HG02943 (cell line): ENCODE results near the gene C16orf95.

Source experiments
- ATAC-seq: cut with Tn5 transposase; IDR thresholded peaks from one replicate; pipeline ENCODE4 v1.9.1; 2021; ENCODE audit warnings: mild to moderate bottlenecking, low read depth, moderate library complexity; ENCODE audit not compliant: unreplicated experiment

The C16orf95 gene

DNA sequence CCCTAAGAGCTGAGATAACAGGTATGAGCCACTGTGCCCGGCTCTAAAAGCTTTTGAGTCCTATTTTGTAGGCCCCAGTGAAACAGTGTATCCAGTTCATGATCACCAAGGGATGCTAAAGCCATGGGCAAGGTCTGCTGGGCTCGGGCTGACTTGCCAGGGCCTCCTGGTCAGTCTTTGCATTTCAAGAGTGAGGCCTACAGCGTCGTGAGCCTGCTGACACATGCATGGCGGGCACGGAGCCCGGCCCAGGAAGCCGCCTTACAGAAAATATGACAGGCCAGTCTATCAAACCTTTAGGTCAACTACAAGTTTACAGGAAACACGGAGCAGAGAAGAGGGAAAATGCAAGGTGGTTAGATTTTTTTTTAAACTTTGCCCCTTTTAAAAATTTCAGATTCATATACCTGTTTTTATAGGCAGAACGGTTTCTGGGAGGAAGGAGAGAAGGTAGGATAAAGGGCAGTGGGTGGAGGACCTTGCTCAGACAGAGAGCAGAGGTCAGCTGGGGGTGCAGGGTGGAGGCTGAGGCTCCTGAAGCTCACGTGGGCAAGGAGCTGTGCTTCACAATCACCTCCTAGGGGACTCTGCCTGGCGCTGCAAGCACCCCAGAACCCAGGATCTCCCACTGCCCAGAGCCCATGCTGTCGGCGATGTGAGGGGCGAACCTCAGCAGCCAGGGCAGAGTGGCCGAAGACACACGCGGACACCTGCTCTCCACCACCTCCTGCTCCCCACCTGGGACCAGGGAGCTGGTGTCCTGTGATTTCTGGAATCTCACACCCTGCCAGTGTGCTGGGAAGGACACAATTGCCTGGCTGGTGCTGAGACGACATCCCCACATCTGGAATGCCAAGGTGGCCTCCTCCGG, 21.3 kb downstream of the C16orf95 start:
- no peak for ATAC-seq

DNA sequence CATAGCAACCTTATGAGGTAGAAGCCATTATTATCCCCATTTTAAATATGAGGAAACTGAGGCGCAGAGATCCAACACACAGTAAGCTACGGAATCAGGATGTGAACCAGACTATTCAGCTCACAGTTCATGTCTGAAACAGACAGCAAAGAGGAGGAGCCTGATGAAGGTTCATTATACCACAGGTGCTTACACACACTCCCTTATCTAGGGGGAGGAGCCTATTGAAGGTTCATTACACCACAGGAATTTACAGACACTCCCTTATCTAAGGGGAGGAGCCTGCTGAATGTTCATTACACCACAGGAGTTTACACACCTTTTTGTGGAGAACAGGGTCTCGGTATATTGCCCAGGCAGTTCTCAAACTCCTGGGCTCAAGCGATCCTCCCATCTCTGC, 21.9 kb downstream of the C16orf95 start:
- ATAC-seq, result no peak

DNA sequence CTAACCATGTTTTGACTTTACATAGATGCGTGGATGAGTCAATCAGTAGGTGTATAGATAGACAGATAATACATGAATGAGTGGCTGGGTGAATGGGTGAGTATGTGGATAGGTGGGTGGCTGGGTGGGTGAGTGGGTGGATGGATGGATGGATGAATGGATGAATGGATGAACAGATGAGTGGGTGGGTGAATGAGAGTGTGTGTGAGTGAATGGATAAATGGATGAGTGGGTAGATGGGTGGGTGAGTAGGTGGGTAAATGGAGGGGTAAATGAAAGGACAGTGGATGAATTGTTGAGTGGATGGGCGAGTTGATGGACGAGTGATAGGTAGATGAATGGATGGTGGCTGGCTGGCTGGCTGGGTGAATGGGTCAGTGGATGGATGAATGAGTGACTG, 23.2 kb downstream of the C16orf95 start:
- no peak for ATAC-seq

DNA sequence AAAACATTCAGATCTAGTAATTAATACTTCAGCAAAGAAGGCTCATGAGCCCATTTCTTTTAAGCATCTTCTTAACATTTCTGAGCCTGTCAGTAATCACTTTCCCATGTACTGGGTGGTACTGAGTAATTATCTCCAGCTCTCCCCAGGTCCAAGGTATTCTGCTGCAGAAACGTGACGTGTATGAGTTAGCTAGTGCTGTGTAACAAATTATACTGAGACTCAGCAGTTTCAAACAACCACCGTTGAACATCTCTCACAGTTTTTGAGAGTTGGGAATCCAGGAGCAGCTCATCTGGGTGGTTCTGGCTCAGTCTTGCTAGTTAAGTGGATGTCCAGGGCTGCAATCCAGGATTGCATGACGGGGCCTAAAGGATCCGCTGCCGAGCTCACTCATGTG, 25.2 kb downstream of the C16orf95 start:
- no peak for ATAC-seq

DNA sequence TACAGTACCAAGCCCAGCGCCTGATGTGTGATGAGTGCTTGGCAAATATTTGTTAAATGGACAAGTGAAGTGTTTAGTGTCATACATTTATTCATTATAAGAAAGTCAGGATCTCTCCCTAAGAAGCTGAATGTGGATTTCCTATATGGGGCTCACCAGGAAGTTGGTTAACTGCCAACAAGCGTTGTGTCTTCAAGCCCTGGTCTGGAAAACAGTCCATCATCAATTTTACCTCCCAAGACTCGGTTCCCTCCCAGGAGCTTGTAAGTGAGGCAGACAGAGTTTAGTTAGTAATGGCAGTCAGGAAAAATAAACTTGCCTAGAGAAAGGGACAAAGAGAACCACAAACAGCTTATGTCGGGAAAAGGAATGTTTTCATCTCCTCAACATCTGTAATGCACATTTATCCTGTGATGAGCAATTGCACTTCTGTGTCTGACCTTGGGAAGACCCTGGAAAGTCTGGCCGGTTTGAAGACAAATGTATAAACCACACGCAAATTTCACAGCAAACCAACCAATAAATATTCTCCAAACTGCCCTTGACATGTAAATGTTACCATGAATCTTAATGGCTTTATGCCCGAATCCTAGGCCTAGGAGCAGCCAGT, 28.3 kb downstream of the C16orf95 start:
- no peak for ATAC-seq

DNA sequence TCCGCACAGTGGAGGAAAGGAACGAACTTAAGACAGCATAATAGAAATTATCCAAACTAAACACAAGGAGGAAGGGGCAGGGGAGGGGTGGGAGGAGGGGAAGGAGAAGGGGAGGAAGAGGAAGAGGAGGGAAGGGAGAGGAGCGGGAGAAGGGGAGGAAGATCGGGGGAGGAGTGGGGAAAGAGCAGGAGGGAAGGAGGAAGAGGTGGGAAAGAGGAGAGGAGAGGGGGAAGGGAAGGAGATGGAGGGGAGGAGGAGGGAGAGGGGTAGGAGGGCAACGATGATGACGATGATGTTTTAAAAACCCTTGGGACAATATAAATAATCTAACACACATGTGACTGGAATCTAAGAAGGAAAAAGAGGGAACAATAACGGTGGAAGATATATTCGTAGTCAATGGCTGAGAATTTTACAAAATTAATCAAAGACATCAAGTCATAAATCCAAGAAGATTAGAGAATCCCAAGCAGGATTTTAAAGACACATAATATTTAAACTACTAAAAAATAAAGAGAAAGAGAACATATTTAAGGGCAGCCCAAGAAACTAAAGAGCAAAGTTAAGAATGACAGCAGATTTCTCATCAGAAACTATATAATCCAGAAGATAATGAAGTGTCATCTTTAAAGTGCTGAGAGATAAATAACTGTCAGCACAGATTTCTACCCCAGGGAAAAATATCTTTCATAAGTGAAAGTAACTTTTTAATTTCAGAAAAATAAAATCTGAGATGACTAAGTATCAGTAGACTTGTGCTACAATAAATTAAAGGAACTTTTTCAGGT, 30.2 kb downstream of the C16orf95 start:
- no peak for ATAC-seq

DNA sequence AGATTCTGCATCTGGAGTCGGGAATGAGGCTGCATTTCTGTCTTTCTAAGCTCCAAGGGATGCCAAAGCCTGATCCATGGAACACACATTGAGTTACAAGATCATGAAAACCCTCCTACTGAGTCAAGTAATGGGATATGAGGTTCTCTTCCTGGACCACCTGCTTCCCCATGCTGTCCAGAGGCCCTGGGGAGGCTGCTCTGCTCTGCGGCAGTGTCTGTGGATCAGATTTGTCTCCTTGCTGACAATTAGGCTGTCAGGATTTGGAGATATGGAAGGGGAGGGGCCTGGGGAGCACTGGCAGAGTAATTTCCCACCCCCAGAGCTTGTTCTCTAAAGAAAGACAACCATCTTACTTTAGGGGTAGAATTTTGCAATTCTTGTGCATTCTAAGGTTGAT, 33.0 kb downstream of the C16orf95 start:
- ATAC-seq, result no peak

DNA sequence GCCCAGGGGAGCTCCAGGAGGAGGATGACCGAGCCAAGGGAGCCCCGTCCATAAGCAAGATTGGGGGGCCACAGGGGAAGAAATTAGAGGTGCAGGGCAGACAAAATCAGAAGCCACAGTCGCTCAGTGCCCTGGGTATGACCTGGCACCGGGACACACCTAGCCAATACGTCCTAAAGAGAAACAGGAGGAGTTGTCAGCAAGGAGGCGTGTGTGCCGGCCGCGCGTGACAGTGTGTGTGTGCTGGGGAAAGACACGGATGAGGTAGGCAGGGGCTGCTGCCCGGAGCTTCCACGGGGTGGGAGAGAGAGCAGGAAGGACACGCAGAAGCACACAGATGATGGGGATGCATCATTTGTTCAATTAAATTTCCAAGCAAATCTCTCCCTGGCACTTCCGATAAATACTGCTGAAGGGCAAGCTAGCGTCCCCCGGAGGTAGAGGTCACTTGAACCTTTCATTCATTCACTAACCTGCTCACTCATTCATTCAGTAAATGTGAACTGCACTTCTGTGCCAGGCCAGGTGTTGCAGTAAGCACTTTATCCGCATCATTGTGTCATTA, 38.0 kb downstream of the C16orf95 start:
- ATAC-seq, result no peak

DNA sequence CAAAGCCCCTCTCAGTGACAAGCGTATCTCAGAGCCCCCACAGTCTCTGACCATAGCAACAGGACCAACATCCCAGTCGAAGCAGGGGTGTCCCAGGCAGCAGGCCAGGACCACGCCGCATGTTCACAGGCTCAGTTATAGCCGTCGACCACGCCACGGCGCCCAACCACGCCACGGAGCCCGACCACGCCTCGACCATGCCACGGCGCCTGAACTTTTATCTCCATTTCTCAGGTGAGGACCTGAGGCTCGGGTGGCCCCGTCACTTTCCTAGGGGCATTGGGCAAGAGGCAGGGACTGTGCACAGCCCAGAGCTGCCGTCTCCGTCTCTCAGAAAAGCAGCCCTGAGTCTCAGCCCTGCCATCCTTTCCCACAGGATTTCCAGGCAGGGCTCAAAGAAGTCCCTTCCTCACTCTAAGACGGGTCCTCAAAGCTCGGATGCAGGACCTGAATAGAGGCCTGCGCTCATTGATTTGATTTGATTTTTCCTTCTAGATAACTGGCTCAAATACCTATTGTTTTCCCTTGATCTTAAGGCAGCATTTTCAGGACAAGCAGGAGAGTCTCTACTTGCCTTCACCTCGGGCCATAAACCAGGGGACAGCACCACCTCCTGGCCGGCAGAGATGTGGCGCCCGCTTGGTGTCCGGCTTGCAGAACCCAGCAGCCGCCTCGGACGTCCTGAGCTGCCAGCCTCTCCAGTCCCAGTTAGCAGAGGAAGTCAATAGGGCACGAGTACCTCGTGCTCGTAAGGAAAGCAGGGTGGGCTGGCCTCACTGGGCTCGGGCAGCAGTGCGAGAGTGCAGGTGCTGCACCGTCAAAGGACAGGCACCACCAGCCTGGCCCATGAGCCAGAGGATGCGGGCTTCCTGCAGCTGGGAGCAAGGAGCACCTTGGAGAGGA, 38.8 kb downstream of the C16orf95 start:
- ATAC-seq, result no peak

DNA sequence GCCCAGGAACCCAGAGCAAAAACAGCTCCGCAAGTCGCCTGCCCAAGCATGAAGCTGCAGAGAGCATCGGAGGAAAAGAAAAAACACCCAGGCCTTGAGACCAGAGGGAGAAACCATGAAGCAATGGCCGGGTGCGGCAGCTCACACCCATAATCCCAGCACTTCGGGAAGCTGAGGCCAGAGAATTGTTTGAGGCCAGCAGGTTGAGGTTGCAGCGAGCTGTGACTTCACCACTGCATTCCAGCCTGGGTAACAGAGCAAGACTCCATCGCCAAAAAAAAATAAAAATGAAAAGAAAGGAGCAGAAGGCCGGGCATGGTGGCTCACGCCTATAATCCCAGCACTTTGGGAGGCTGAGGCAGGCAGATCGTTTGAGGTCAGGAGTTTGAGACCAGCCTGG, 40.3 kb downstream of the C16orf95 start:
- ATAC-seq, result no peak

DNA sequence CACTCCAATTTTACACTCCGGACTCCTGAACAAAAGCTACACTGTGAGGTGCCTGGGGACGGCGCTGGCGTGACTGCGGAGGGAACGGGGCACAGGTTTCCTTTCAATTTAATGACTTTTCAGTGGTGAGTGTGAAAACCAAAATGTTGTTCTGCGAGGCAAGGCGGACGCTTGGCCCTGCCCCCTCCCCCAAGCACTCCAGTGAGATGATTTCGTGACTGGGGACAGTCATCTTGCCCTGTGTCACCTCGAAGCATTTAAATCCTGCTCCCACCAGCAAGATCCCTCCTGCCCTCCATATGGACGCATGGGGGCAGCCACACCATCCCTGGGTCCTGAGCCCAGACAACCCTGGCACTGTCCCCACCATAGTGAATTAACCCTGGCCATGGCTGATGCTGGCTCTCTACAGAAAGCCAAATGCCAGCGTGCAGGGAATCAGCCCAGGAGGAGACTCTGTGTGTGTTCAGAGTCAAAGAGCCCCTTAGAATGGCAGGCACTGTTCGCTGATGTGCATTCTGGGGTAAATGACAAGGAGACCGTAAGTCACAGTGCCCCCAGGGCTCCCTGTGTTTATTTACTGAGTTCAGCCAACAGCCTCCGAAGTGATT, 41.0 kb downstream of the C16orf95 start:
- ATAC-seq, result no peak

DNA sequence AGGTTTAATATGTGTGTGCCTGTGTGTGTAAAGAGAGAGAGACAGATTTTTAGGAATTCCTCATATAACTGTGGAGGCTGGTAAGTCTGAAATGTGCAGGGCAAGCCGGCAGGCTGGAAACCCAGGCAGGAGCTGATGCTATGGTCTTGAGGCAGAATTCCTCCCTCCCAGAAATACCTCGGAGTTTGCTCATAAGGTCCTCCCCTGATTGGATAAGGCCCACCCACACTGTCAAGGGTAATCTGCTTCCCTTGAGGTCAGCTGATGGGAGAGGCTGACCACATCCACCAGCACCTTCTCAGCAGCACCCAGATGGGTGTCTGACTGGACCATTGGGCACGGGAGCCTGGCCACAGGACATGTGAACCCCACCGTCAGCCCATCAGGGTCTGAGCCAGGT, 42.4 kb downstream of the C16orf95 start:
- ATAC-seq, result no peak

DNA sequence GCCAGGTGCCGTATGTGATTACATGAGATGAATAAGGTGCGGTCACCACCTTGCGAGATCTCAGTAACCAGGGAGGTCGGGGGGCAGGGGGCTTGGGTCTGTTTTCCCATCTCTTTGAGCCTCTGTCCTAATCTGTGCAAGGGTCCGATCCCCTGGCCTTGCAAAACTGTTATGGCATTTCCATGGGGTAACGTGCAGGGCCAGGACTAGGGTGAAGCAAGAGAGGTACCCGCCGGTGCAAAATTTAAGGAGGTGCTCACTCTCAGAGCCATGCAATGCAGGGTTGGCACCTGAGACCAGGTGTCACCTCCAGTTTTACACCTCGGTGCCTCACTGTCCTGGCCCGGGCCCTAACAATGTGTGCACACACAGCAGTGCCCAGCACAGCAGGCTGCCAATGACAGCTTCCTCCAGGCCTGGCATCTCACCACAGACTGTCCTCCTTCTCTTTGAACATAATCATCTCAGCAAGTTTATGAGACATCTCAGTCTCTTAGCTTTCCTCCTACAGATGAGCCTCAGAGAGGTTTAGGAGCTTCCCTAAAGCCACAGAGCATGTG, 43.6 kb downstream of the C16orf95 start:
- ATAC-seq, result no peak

DNA sequence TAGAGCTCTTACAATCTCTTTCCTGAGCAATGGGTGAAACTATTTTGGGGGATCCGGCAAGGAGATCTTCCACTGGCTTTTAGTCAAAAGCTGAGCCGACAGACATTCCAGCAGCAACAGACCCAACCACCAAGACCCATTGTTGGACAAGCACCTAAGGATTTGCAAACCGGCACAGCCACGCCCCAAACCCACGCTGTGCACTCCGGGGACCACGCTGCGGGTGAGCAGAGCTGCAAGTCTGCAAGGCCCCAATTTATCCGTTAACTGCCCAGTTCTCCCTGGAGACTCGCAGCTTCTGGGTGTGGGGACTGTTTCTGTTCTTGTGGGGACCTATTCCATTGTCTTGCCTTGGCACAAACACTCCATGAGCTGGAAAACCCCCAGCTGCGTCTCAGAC, 45.9 kb downstream of the C16orf95 start:
- no peak for ATAC-seq

DNA sequence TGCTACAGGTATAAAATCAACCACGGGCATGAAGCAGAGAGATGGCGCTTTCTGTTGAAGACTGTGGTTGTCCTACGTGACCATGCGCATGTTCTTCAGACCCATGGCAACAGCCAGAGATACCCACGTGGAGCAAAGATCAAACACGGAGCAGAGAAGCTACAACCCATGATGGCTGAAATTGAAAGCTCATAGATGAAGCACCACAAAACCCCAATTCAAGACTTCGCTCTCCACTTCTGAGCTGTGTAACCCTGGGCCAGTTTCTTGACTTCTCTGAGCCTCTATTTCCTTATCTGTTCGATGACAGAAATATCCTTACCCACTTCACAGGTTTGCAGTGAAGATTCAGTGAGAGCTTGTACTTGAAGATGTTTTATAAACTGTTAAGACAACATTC, 49.6 kb downstream of the C16orf95 start:
- ATAC-seq, result no peak

DNA sequence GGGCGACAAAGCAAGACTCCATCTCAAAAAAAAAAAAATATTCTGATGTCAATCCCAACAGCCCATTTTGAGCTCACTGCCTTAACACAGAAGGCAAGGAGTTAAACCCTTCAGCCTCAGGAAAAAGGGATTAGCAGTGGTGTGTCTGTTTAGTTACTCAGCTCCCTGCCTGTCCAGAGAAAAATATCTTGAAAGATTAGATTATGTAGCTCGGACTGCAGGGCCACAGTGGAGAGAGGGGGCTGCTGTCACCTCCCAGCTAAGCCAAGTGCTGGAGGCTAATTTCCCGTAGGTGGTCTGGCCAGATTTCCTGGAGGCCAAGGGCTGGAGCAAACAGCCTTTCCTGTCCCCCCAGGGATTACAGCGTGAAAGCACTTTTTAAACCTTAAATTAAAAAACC, 50.3 kb downstream of the C16orf95 start:
- ATAC-seq, result no peak

DNA sequence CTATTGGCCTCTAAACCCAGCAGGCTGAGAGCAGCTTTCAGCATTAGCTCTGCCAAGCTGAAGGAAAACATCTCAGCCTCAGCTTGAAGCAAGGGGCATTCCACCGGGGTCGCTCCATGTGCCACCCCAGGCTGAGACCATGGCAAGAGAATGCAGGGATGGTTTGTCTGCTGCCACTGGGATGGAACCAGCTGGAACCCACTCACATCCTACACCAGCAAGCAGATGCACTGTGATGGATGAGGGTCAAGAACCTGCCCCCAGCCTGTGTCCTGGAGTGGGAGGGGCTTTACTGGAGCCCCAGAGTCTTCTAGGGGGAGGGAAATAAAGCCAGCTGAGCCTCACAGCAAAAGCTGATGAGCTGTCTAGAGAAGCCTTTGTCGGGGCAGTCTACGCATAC, 51.9 kb downstream of the C16orf95 start:
- ATAC-seq, result no peak

DNA sequence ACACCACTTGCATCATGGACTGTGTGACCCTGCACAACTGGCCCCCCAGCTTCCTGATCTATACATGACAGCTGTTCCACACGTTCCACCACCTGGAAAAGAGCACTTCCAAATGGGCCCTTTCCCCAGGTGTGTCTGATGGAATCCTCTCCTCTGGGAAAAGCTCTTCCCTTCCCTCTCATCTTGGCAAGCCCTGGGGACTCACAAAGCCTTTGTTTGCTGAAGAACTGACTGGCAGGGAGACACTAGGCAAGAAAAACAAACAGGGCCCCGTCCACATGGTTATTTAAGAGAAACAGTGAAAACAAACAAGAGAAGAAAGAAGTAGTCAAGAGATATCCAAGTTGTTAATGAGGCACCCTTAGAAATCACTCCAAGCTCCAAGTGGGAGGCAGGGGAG, 52.6 kb downstream of the C16orf95 start:
- no peak for ATAC-seq

DNA sequence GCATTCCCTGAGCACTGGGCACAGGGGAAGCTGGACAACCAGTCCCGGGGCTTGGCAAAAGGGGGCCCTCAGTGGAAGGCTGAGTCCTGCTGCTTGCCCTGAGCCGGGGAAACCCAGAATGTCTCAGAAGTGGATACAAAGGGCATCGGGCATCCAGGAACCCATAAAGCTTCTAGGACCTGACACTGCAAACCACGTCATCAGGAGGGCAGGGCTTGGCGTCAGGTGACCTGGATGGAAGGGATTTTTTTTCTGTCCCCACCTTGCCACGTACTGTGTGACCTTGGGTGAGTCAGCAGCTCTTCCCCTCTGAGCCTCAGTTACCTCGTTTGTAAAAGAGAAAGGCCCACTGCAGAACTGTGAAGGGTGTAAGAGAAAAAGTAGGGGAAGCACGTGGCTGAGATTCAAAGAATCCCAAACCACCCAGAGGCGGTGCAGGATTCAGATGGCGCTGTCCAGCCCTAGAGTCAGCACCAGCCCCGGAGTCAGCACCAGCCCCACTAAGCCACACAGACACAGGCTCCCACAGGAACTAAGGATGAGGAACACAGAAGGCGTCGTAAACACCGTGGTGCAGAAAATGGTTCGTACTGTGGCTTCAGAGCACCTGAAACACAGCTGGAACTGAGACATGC, 53.7 kb downstream of the C16orf95 start:
- no peak for ATAC-seq
